SJCRH30 (cell line): ENCODE data around the gene CAPN2. TPM values are rescaled to one million over a fixed set of nuclear protein-coding genes. Genes with fewer than 3 reads are reported as not detected.

Experiments
- DNase-seq, 2 experiments: peaks; one replicate each; pipeline ENCODE4 v3.0.0-alpha.2; 2015 to 2020
- H3K27ac ChIP-seq: fragments of 250-450 bp; sonication (Bioruptor Pico); 2 replicates; pipeline ENCODE4 v1.5.1; 2020; ENCODE audit warnings: mild to moderate bottlenecking, moderate library complexity
- H3K27me3 ChIP-seq: fragments of 250-450 bp; sonication (Bioruptor Pico); 2 replicates; pipeline ENCODE4 v1.5.1; 2020; ENCODE audit warnings: mild to moderate bottlenecking, moderate library complexity
- H3K36me3 ChIP-seq: fragments of 250-450 bp; sonication (Bioruptor Pico); 2 replicates; pipeline ENCODE4 v1.5.1; 2020; ENCODE audit warnings: mild to moderate bottlenecking, moderate library complexity
- H3K4me1 ChIP-seq: fragments of 250-450 bp; sonication (Bioruptor Pico); 2 replicates; pipeline ENCODE4 v1.5.1; 2020; ENCODE audit warnings: mild to moderate bottlenecking, moderate library complexity
- H3K4me3 ChIP-seq: fragments of 250-450 bp; sonication (Bioruptor Pico); 2 replicates; pipeline ENCODE4 v1.5.1; 2020; ENCODE audit warnings: mild to moderate bottlenecking, moderate library complexity
- H3K9me3 ChIP-seq: fragments of 250-450 bp; sonication (Bioruptor Pico); replicated peaks from 2 replicates; pipeline ENCODE4 v1.5.1; 2020; ENCODE audit warnings: mild to moderate bottlenecking, moderate library complexity
- total RNA-seq: library from RNA; depleted of rRNA; stranded (reverse); fragments of >200 nt; shearing (Covaris generic); gene quantifications from 2 replicates; pipeline ENCODE4 v1.2.3, GENCODE V29; 2014

The CAPN2 gene
- total RNA-seq, 1 experiment from 2014 or later, result 172 TPM

DNA sequence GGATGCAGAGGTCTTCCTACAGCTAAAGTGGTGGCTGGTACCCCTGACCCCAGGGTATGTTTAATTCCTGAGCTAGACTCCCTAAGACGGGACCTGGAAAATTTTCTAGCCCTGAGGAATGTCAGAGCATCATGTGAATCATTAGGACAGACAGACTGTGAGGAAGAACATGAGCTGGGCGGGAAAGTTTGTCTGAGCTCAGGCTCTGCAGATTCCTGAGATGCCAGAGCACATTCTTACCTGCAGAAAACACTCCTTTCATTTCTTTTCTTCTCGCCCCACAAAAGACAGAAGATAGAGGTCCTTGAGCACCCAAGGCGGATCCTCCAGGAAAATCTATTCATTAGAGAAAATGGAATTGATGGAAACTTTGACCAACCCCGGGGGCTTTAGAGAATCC lies 6.5 kb downstream of the CAPN2 start:
- peaks cover 53% of the 10 kb centered on the region for H3K36me3 ChIP-seq
- no peak overlapping the region for H3K4me3 ChIP-seq
- H3K4me1 ChIP-seq, result peaks cover 29% of the 10 kb centered on the region
- H3K9me3 ChIP-seq, result no peaks in the 10 kb centered on the region
- no peaks in the 10 kb centered on the region for H3K27me3 ChIP-seq
- DNase-seq, result no peak
- no peak overlapping the region for H3K27ac ChIP-seq

DNA sequence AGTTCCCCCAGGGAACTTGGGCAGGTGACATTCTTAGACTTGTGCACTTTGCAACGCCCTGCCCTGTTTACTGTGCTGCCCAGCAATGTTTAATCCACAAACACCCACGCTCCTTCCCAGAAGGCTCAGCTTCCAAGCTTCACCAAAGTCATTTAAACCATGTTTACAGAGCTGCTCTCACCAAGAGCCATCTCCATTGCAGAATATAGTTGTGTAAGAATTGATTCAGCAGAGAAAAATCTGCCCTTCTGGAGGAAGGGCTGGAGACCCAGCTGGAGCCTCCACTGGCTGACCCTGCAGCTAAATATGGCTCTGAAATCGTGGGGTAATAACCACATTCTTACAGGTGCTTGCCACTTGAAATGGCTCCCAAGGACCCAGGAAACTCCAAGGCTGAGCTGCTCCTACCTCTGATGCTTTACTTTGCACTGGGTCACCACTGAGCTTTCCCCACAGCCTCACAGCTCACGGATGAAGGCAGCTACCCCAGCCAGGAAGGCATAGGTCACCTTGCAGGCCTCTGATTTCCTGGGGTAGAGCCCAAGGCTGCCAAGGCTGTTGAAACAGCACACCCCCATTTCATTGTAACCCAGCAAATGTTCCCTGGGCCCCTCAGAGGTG lies 8.7 kb downstream of the CAPN2 start:
- Histone ChIP-seq H3K27me3 (no peaks in the 10 kb centered on the region), H3K4me3 (no peak overlapping the region), H3K9me3 (no peaks in the 10 kb centered on the region), H3K4me1 (peaks cover 15% of the 10 kb centered on the region), H3K36me3 (peaks cover 67% of the 10 kb centered on the region), H3K27ac (no peak overlapping the region)
- no peak for DNase-seq

DNA sequence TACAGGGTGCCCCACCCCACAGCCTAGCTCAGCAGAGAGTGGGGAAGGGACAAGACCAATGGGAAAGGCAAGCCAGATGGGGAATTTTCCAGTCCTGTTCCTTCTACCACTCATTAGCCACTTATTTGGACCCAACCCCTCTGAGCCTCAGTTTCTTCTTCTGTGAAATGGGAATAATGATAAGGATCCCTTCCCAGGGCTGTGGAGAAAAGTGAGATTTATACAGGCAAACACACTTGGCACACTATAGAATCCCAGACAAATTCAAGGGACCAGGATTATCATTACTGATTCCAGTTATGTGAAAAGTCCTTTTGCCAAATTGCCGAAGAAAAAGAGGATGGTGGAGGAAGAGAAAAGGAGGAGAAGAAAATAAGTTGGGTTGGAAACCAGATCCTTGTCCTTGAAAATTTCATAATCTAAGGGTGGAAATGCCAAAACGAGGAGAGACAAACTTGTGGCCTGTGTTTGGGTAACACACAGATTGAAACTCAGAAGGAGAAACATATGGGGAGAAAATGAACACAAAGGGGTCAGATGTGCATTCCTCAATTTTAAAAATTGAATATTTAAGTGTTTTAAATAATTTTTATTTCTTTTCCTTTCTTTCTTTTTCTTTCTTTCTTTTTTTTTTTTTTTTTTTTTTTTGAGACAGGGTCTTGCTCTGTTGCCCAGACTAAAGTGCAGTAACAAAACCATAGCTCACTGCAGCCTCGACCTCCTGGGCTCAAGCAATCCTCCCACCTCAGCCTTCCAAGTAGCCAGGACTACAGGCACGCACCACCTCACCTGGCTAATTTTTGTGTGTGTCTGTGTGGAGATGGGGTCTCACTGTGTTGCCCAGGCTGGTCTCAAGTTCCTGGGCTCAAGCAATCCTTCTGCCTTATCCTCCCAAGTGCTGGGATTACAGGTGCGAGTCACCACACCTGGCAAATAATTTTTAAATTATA lies 9.6 kb downstream of the CAPN2 start:
- H3K27me3 ChIP-seq, result no peaks in the 10 kb centered on the region
- DNase-seq, result no peak
- H3K36me3 ChIP-seq, result peaks cover 67% of the 10 kb centered on the region
- H3K4me3 ChIP-seq, result no peak overlapping the region
- peaks cover 22% of the 10 kb centered on the region for H3K4me1 ChIP-seq
- no peak overlapping the region for H3K27ac ChIP-seq
- H3K9me3 ChIP-seq, result no peaks in the 10 kb centered on the region

DNA sequence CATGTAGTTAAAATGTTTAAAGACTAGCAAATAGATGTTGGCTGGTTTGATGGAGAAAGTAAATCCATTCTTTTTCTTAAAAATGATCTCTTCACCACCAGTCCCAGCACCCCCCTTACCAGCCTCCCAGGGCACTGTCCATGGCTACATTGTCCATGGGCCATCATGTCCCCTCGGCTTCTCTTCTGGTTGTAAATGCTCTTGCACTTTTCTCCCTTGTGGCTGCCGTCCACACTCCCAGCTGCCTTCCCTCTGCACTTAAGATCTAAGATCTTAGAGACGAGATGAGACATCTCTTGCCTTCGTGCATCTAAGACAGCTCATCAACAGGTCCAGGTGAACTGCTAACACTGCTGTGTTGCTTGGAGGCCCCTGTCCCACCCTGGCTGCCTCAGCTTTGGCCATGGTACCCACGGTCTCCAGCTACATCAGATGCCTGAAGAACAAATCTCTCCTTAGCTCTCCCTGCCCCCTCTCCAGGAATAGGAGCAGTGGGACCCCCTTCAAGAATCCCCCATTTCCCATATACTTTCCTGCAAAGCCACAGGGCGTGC lies 11.1 kb downstream of the CAPN2 start:
- Histone ChIP-seq H3K27ac (no peak overlapping the region), H3K36me3 (peaks cover 64% of the 10 kb centered on the region), H3K27me3 (no peaks in the 10 kb centered on the region), H3K9me3 (no peaks in the 10 kb centered on the region), H3K4me3 (no peak overlapping the region), H3K4me1 (peaks cover 27% of the 10 kb centered on the region)
- no peak for DNase-seq

DNA sequence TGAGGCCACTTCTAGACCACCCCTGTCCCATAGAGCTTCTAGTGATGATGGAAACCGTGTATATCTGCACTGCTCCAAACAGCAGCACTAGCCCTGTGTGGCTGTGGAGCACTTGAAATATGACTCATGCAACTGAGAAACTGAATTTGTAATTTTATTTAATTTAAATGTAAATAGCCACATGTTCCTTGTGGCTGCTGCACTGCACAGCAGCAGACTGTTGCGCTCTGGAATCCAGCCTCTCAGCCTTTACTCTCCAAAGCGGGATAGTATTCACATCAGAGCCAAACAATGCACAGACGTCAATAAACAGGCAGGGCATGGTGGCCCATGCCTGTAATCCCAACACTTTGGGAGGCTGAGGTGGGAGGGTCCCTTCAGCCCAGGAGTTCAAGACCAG lies 12.0 kb downstream of the CAPN2 start:
- no peak overlapping the region for H3K4me3 ChIP-seq
- H3K27ac ChIP-seq, result no peak overlapping the region
- H3K9me3 ChIP-seq, result no peaks in the 10 kb centered on the region
- peaks cover 19% of the 10 kb centered on the region for H3K4me1 ChIP-seq
- no peaks in the 10 kb centered on the region for H3K27me3 ChIP-seq
- no peak for DNase-seq
- peaks cover 62% of the 10 kb centered on the region for H3K36me3 ChIP-seq

DNA sequence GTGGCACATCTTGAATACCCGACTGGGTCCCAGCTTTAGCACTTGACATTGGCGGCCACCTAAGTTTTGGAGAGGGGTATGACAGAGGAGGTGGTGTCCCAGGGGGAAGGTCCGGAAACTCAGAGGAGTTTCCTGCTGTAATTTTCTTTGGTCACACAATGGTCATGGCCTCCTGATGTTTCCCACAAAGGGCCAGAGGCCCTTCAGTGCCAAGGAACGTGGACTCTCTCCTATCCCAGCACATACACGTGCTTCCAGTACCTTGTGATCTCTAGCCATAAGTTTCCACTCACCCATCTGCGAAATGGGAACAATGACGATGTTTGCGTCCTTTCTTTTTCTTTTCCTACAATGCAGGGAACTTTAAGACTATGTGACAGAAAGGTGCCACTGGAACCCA lies 13.2 kb downstream of the CAPN2 start:
- no peak overlapping the region for H3K27ac ChIP-seq

DNA sequence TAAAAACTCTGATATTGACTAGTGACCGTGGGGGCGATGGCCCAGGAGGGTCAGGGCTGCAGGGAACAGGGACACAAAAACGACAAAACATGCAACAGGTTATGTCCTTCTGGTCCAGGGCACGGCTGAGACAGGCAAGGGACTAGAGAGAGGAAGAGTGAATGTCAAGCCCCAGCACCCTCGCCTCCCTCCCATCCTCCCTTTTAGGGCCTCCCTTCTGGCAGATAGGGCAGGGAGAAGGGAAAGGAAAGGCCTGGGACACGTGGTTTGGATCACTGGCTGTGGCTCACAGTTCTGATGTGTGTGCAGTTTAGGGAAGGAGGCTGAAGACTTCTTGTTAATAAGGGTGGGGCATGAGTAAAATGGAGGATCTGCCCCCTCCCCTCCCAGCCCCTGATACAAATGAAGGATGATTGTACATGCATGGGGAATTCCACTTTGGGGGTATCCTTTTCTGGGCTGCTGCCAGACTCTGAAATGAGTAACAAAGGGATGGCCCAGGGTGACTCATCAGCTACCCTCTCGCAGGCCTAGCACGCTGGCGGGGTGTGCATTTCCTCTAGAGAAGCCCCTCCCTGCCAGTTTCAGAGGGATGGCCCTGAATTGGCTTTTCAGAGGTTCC lies 14.2 kb downstream of the CAPN2 start:
- peak; percentile 93 to 94 for DNase-seq
- H3K36me3 ChIP-seq, result peaks cover 45% of the 10 kb centered on the region

More for the DNA sequence above, 13.2 kb downstream of the CAPN2 start:
- no peak overlapping the region for H3K4me3 ChIP-seq
- no peak for DNase-seq
- no peaks in the 10 kb centered on the region for H3K27me3 ChIP-seq
- H3K36me3 ChIP-seq, result peaks cover 52% of the 10 kb centered on the region
- H3K4me1 ChIP-seq, result peaks cover 27% of the 10 kb centered on the region
- H3K9me3 ChIP-seq, result no peaks in the 10 kb centered on the region

DNA sequence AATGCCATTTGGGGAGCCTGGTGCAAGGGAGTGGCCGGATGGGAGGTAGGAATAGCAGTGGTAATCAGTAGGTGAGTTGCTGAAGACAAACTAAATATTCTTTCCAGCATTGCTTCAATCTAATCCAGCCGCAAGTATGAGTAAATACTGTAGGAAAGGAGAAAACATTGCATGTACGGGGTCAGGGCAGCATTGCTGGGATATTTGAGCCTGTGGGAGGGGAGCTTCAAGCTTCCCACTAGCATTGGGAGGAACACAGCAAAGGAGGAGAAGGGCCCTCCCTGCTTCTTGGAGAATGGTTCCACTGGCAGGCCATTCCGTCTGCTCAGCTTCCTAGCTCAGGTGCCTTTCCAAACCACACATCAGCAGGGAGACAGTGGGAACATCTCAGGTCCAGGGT lies 15.2 kb downstream of the CAPN2 start:
- Histone ChIP-seq H3K27ac (no peak overlapping the region; the same call in 1 of the 2 replicates), H3K4me3 (no peak overlapping the region), H3K36me3 (peaks cover 37% of the 10 kb centered on the region), H3K4me1 (peaks cover 46% of the 10 kb centered on the region), H3K9me3 (no peaks in the 10 kb centered on the region), H3K27me3 (no peaks in the 10 kb centered on the region)
- no peak for DNase-seq

More for the DNA sequence above, 14.2 kb downstream of the CAPN2 start:
- no peaks in the 10 kb centered on the region for H3K9me3 ChIP-seq
- H3K27me3 ChIP-seq, result no peaks in the 10 kb centered on the region
- H3K4me1 ChIP-seq, result peaks cover 36% of the 10 kb centered on the region
- peak overlapping the region; percentile 67 for H3K27ac ChIP-seq
- H3K4me3 ChIP-seq, result no peak overlapping the region

DNA sequence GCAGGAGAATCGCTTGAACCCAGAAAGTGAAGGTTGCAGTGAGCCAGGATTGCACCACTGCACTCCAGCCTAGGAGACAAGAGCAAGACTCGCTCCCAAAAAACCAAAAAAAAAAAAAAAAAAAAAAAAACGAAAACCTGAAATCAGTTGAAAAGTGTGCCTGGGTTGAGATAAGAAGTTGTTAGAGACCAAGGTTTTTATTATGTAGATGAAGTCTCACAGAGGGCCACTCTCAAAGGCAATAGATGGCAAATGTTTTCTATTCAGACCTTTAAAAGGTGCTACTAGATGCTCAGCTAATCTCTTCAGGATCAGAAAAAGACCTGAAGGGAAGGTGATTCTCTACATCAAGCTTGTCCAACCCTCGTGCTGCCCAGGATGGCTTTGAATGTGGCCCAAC lies 17.6 kb downstream of the CAPN2 start:
- H3K27ac ChIP-seq, result peak overlapping the region; percentile 86
- DNase-seq, result peak in 1 of 2 experiments; percentile 28
- no peaks in the 10 kb centered on the region for H3K27me3 ChIP-seq
- peaks cover 61% of the 10 kb centered on the region for H3K4me1 ChIP-seq
- no peak overlapping the region for H3K4me3 ChIP-seq
- peaks cover 31% of the 10 kb centered on the region for H3K36me3 ChIP-seq
- no peaks in the 10 kb centered on the region for H3K9me3 ChIP-seq

DNA sequence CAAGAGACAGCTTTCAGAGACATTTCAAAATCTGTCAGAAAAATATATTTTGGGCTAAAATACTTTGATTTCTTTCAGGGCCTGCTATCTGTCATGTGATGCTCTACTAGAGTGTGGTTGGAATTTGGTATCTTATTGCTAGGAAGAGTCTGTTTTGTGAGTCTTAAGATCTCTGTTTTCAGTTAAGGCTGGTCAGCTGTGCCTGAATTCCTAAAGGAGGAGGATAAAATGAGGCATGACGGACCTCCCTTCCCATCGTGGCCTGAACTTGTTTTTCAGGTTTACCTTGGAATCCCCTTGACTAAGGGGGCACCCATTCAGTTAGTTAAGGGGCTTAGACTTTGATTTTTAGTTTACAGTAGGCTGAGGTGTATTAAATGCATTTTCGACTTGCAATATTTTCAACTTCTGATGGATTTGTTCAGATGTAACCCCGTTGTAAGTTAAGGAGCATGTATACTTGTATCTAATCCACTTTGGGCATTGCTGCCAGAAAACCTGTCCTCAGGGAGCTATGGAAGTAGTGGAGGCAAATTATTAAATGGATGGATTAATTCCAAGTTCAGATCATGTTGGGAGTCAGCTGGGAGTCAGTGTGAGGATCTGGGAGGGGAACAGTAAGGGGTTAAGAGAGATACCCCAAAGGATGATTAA lies 18.3 kb downstream of the CAPN2 start:
- peaks cover 27% of the 10 kb centered on the region for H3K36me3 ChIP-seq
- no peaks in the 10 kb centered on the region for H3K27me3 ChIP-seq

DNA sequence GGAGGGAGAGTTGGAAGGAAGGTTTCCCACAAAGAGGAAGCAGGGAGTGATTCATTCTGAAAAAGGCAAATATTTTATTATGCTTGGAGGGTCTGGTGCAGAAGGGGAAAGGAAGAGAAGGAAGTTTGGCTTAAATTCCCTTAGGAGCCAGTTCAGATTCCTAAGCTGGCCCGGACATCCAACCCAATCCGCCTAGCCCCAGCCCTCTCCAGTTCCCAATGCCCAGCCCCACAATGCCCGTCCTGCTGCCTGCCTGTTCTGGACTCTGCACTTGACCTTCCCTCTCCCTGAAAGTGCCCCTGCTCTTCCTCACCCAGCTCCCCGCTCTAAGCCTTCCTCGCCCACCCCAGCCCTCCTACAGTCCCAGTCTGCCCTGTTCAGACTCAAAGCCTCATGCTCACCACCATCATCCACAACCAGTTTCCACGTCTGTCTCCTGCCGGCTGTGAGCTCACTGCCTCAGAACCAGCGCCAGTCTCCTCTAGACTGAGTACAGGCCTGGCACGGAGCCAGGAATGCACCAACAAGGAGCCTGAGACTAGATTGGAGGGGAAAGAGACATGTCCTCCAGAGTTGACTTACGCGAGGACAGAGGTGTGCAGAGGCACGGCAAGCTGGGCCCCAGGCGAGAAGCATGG lies 18.9 kb downstream of the CAPN2 start:
- Histone ChIP-seq H3K36me3 (peaks cover 23% of the 10 kb centered on the region), H3K4me1 (peaks cover 55% of the 10 kb centered on the region)
- peak; percentile 73 to 79 for DNase-seq

More for the DNA sequence above, 18.3 kb downstream of the CAPN2 start:
- Histone ChIP-seq H3K4me3 (peak overlapping the region; percentile 6; the same call in 1 of the 2 replicates), H3K27ac (peak overlapping the region; percentile 86), H3K9me3 (no peaks in the 10 kb centered on the region), H3K4me1 (peaks cover 61% of the 10 kb centered on the region)
- DNase-seq, result peak; percentile 79 to 84

DNA sequence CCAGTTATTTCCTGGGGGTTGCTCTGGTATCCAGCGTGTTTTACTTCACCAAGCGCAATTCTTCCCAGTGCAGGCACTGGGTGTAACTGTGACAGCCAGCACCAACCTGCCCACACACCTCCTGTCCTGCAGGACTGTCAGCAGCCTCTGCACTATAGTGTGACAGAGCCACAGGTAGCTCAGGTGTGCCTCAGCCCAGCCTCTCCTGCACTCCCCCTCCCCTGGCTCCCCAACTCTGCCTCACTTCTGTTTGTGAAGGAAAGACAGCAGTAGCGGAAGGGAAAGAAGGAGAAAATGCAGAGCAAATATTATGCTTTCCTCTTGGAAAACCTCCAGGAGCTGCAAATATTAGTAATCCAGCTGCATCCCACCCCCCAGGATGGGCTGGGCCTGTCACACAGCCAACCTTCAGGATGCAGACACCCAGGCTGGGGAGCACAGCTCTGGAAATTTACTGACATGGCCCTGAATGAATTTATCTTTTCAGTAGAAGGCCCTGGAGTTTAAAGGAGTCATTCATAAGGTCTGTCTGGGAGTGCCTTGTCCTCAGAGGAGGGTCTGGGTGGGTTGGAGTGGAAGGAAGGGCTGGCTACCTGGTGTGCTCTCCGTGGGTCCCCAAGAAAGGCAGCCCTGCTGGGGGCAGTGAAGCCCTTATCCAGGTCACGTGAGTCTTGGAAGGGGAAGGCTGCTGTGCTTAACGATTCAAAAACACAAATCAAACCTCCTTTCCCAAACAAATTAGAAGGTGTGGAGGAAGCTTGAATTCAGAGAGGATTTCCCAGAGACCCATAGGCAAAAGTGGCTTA lies 20.9 kb downstream of the CAPN2 start:
- H3K27ac ChIP-seq, result peak overlapping the region; percentile 86; the same call in 1 of the 2 replicates
- peaks cover 17% of the 10 kb centered on the region for H3K36me3 ChIP-seq
- no peaks in the 10 kb centered on the region for H3K9me3 ChIP-seq
- H3K27me3 ChIP-seq, result no peaks in the 10 kb centered on the region
- H3K4me1 ChIP-seq, result peaks cover 60% of the 10 kb centered on the region
- H3K4me3 ChIP-seq, result no peak overlapping the region
- peak in 1 of 2 experiments; percentile 29 for DNase-seq

More for the DNA sequence above, 18.9 kb downstream of the CAPN2 start:
- Histone ChIP-seq H3K27ac (peak overlapping the region; percentile 86), H3K4me3 (peak overlapping the region; percentile 6; the same call in 1 of the 2 replicates), H3K9me3 (no peaks in the 10 kb centered on the region), H3K27me3 (no peaks in the 10 kb centered on the region)
